Activated CD8-positive, alpha-beta memory T cell treated with anti-CD3 and anti-CD28 coated beads, Interleukin-2, amount 50 U/mL, for 24 hours (primary cell): Measurements from ENCODE around the gene BAG2.
A peak's percentile ranks its signal among the peaks of the same experiment; 100 is the strongest.

Experiments
- DNase-seq: peaks from one replicate; pipeline ENCODE4 v3.0.0-alpha.2; 2020; ENCODE audit errors: extremely low read depth

BAG2 gene

DNA sequence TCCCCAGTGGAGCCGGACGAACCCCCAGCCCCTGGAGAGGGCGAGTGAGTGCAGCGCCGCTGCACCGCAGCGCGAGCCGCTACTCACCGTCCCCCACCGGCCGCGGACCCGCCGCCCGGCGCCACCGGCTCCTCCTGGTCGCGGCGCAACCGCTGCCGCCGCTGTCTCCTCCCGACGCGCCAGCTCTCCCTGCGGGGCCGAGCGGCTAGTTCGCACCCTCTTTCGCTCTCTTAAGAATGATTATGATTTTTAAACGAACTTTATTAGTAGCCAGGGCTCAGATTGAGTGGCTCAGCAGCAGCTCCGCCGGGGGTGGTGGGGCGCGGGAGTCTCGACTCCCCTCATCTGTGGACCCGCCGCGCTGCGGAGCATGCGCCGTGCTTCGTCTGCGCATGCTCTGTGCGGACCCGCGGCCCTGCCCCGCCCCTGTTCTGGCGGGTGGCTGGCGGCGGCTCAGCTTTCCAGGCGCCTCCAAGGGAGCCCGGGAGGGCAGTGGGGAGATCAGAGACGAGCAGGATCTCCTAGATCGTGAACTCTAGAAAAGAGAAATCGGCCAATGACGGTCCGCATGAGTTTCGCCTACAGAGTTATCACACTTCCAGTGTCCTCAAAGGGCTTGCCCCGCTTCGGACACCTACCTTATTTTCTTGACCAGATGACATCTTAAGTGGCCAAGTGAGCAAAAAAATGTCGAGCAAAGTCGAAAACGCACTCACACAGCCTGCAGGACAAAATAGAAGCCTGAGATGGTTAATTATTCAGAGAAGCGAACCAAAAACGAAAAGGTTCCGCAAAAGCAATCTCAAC, 50.0 kb downstream of the BAG2 start, which contains the start of gene RAB23:
TSS of gene RAB23 (minus strand) at position 372 of the 807 bp plus-strand sequence. CDS start 11,927 bp downstream, outside the sequence.
- peak; percentile 42 for DNase-seq

DNA sequence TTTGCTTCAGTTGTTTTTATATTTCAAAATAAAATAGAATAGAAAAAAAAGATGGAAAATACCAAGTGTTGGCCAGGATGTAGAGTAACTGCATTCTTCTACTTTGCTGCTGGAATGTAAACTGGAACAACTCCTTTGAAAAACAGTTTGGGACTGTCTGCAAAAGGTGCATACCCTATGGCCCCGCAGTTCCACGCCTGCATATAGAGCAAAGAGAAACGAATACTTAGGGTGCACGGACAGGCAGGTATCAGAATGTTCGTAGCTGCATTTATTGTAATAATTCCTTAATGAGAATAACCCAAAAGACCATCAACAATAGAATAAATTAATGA, 50.6 kb downstream of the BAG2 start:
- DNase-seq = no peak

- DNase-seq = no peak
These were observed 52.8 kb downstream of the BAG2 start for GRCh38 chr6:57224769-57225515.

GRCh38 chr6:57226221-57226620, 54.1 kb downstream of the BAG2 start:
- DNase-seq = no peak
